DND-41 (cell line): ENCODE results near the gene EXOC4.

ENCODE experiments used
- ATAC-seq: fragments of 200-7000 bp; cut with Tn5 transposase; 3 replicates; pipeline ENCODE4 v1.9.1; 2021; ENCODE audit warnings: low read depth; ENCODE audit not compliant: insufficient read depth
- DNase-seq: peaks from one replicate; pipeline ENCODE4 v3.0.0-alpha.2; 2020
- H2AFZ ChIP-seq: 2 replicates; pipeline ENCODE4 v1.6.0; 2012; ENCODE audit warnings: low read depth, low read length
- H3K27ac ChIP-seq: 2 replicates; pipeline ENCODE4 v1.5.1; 2012; ENCODE audit warnings: low read length, inconsistent platforms
- H3K27me3 ChIP-seq: fragments of 200-600 bp; sonication (generic); 2 replicates; pipeline ENCODE4 v1.6.0; 2012; ENCODE audit warnings: low read length, mild to moderate bottlenecking, inconsistent platforms; ENCODE audit not compliant: insufficient read depth, poor library complexity
- H3K36me3 ChIP-seq: 2 replicates; pipeline ENCODE4 v1.5.1; 2012; ENCODE audit warnings: low read length, inconsistent platforms; ENCODE audit not compliant: insufficient read depth
- H3K4me1 ChIP-seq: 2 replicates; pipeline ENCODE4 v1.5.1; 2012; ENCODE audit warnings: mild to moderate bottlenecking, low read length; ENCODE audit not compliant: insufficient read depth
- H3K4me2 ChIP-seq: 2 replicates; pipeline ENCODE4 v1.6.0; 2012; ENCODE audit warnings: mild to moderate bottlenecking, moderate library complexity, low read length, inconsistent platforms; ENCODE audit not compliant: insufficient read depth
- H3K4me3 ChIP-seq, 2 experiments: fragments of 200-600 bp in 1 of 2; shearing (Covaris generic) in 1 of 2; 2 replicates each; pipeline ENCODE4 v1.5.1; 2012 to 2016; ENCODE audit warnings: inconsistent platforms in 2 of 2, low read length in 2 of 2, mild to moderate bottlenecking in 2 of 2, low read depth in 1 of 2, moderate library complexity in 1 of 2
- H3K79me2 ChIP-seq: 2 replicates; pipeline ENCODE4 v1.6.0; 2012; ENCODE audit warnings: low read length, inconsistent platforms; ENCODE audit not compliant: insufficient read depth
- H3K9ac ChIP-seq: 2 replicates; pipeline ENCODE4 v1.6.0; 2012; ENCODE audit warnings: low read depth, mild to moderate bottlenecking, inconsistent platforms, low read length, moderate library complexity
- H3K9me3 ChIP-seq: 2 replicates; pipeline ENCODE4 v1.5.1; 2012; ENCODE audit warnings: low read length, moderate library complexity, mild to moderate bottlenecking, inconsistent platforms; ENCODE audit not compliant: insufficient read depth, severe bottlenecking
- H4K20me1 ChIP-seq: 2 replicates; pipeline ENCODE4 v1.6.0; 2012; ENCODE audit warnings: low read length; ENCODE audit not compliant: insufficient read depth
- CTCF ChIP-seq: IDR thresholded peaks from 2 replicates; pipeline ENCODE4 v1.5.1; 2012; ENCODE audit warnings: borderline replicate concordance, low read length, moderate library complexity, mild to moderate bottlenecking; ENCODE audit not compliant: poor library complexity, severe bottlenecking; ENCODE audit errors: extremely low read depth
- EZH2 ChIP-seq: IDR thresholded peaks from 3 replicates; pipeline ENCODE4 v1.6.1; 2012; ENCODE audit warnings: borderline replicate concordance, low read depth, mild to moderate bottlenecking, moderate library complexity, low read length, inconsistent platforms; ENCODE audit not compliant: severe bottlenecking

The EXOC4 gene

GRCh38 chr7:133983685-133984419, 731.0 kb downstream of the EXOC4 start:
- Histone ChIP-seq H3K4me2 (no peak overlapping the region), H3K27ac (no peak overlapping the region), H3K4me3 (no peak overlapping the region), H3K27me3 (no peaks in the 10 kb centered on the region), H3K36me3 (no peaks in the 10 kb centered on the region), H3K79me2 (no peaks in the 10 kb centered on the region), H4K20me1 (no peaks in the 10 kb centered on the region), H3K4me1 (peaks cover 17% of the 10 kb centered on the region), H2AFZ (no peak overlapping the region), H3K9me3 (no peaks in the 10 kb centered on the region), H3K9ac (no peak overlapping the region)
- TF ChIP-seq EZH2 (no peak), CTCF (no peak)
- peak; percentile 50; the same call in 2 of the 3 replicates for ATAC-seq
- DNase-seq: no peak

- H2AFZ ChIP-seq: no peak overlapping the region
- no peak overlapping the region for H3K4me3 ChIP-seq
- TF ChIP-seq EZH2 (no peak), CTCF (no peak)
- no peak overlapping the region for H3K27ac ChIP-seq
- H3K36me3 ChIP-seq: no peaks in the 10 kb centered on the region
- H3K4me2 ChIP-seq: no peak overlapping the region
- H3K9me3 ChIP-seq: no peaks in the 10 kb centered on the region
- no peak overlapping the region for H3K9ac ChIP-seq
- no peaks in the 10 kb centered on the region for H3K79me2 ChIP-seq
- H3K27me3 ChIP-seq: no peaks in the 10 kb centered on the region
- peaks cover 17% of the 10 kb centered on the region for H3K4me1 ChIP-seq
- no peaks in the 10 kb centered on the region for H4K20me1 ChIP-seq
- ATAC-seq (no peak), DNase-seq (no peak)
Measured at GRCh38 chr7:133985300-133985699, 732.4 kb downstream of the EXOC4 start.

- Histone ChIP-seq H3K36me3 (no peaks in the 10 kb centered on the region), H3K4me1 (peaks cover 13% of the 10 kb centered on the region), H4K20me1 (no peaks in the 10 kb centered on the region), H3K9ac (no peak overlapping the region), H3K4me3 (no peak overlapping the region), H3K4me2 (no peak overlapping the region), H3K27ac (no peak overlapping the region), H3K27me3 (no peaks in the 10 kb centered on the region), H3K79me2 (no peaks in the 10 kb centered on the region), H2AFZ (no peak overlapping the region), H3K9me3 (no peaks in the 10 kb centered on the region)
- DNase-seq (no peak), ATAC-seq (no peak)
- TF ChIP-seq CTCF: no peak
- TF ChIP-seq EZH2: no peak
Measured at GRCh38 chr7:133987582-133987981, 734.7 kb downstream of the EXOC4 start.
